Measurements from ENCODE around the gene PADI1. TPM values are rescaled to one million over a fixed set of nuclear protein-coding genes. Genes with fewer than 3 reads are reported as not detected.

PADI1 gene
- total RNA-seq, 1 experiment from 2014 or later: 0.02 TPM

GRCh38 chr1:17243274-17243673 is 38.3 kb downstream of the PADI1 start:
- DNase-seq (ENCODE audit: low spot score): no peak

- DNase-seq (ENCODE audit: low spot score): no peak
Observed at GRCh38 chr1:17244821-17245740, 40.2 kb downstream of the PADI1 start.

- no peak for DNase-seq (ENCODE audit: low spot score)
Observed at GRCh38 chr1:17245816-17246325, 40.9 kb downstream of the PADI1 start.

GRCh38 chr1:17246971-17247370 is 42.0 kb downstream of the PADI1 start:
- DNase-seq (ENCODE audit: low spot score): no peak

- DNase-seq (ENCODE audit: low spot score): no peak
Observed at GRCh38 chr1:17248781-17249180, 43.9 kb downstream of the PADI1 start, which contains the start of gene PADI3. Gene PADI3, plus strand, starts transcription at chr1:17249098. Its CDS starts 40 bp downstream, at chr1:17249138.

- DNase-seq (ENCODE audit: low spot score): peak; percentile 89
Observed at GRCh38 chr1:17250601-17251000, 45.7 kb downstream of the PADI1 start.

- DNase-seq (ENCODE audit: low spot score): no peak
Observed at GRCh38 chr1:17251246-17251645, 46.3 kb downstream of the PADI1 start.

GRCh38 chr1:17251701-17252376 is 46.9 kb downstream of the PADI1 start:
- DNase-seq (ENCODE audit: low spot score): peak; percentile 44

- no peak for DNase-seq (ENCODE audit: low spot score)
Observed at GRCh38 chr1:17255336-17255735, 50.4 kb downstream of the PADI1 start.

- peak; percentile 40 for DNase-seq (ENCODE audit: low spot score)
Observed at GRCh38 chr1:17258116-17258757, 53.3 kb downstream of the PADI1 start.

GRCh38 chr1:17258758-17259130 is 53.8 kb downstream of the PADI1 start:
- DNase-seq (ENCODE audit: low spot score): no peak

- DNase-seq (ENCODE audit: low spot score): peak; percentile 82
Observed at GRCh38 chr1:17259233-17259873, 54.4 kb downstream of the PADI1 start.

- no peak for DNase-seq (ENCODE audit: low spot score)
Observed at GRCh38 chr1:17260264-17260663, 55.3 kb downstream of the PADI1 start.

GRCh38 chr1:17260738-17261137 is 55.8 kb downstream of the PADI1 start:
- no peak for DNase-seq (ENCODE audit: low spot score)

GRCh38 chr1:17263936-17264335 is 59.0 kb downstream of the PADI1 start:
- DNase-seq (ENCODE audit: low spot score): no peak

- DNase-seq (ENCODE audit: low spot score): no peak
Observed at GRCh38 chr1:17264470-17264869, 59.5 kb downstream of the PADI1 start.

- DNase-seq (ENCODE audit: low spot score): no peak
Observed at GRCh38 chr1:17265162-17265561, 60.2 kb downstream of the PADI1 start.

- no peak for DNase-seq (ENCODE audit: low spot score)
Observed at GRCh38 chr1:17265950-17266349, 61.0 kb downstream of the PADI1 start.

GRCh38 chr1:17270891-17271765 is 66.2 kb downstream of the PADI1 start:
- no peak for DNase-seq (ENCODE audit: low spot score)

GRCh38 chr1:17272066-17272465 is 67.1 kb downstream of the PADI1 start:
- no peak for DNase-seq (ENCODE audit: low spot score)

- DNase-seq (ENCODE audit: low spot score): no peak
Observed at GRCh38 chr1:17272646-17273045, 67.7 kb downstream of the PADI1 start.

Measured in H4 (cell line).